Fibroblast of skin of right quadriceps (primary cell): ENCODE results near the gene DNAJC18.
"Not testable (repeated sequence)": the region's sequence is repeated elsewhere in the genome, so short reads cannot be mapped to it uniquely, and the experiment has no call there.

Source experiments
- DNase-seq: peaks from one replicate; pipeline ENCODE4 v3.0.0-alpha.2; 2013

The DNAJC18 gene

GRCh38 chr5:139425497-139425896, 13.8 kb downstream of the DNAJC18 start:
- DNase-seq, result no peak

- peak; percentile 70 for DNase-seq
Measured at GRCh38 chr5:139422307-139422893, 16.9 kb downstream of the DNAJC18 start.

- DNase-seq, result no peak
Measured at GRCh38 chr5:139419226-139420192, 19.8 kb downstream of the DNAJC18 start.

- DNase-seq, result no peak
Measured at GRCh38 chr5:139418793-139419192, 20.5 kb downstream of the DNAJC18 start.

GRCh38 chr5:139417214-139417613, 22.1 kb downstream of the DNAJC18 start:
- DNase-seq, result no peak

GRCh38 chr5:139416651-139417050, 22.7 kb downstream of the DNAJC18 start:
- no peak for DNase-seq

GRCh38 chr5:139415869-139416268, 23.5 kb downstream of the DNAJC18 start:
- no peak for DNase-seq

- DNase-seq, result no peak
Measured at GRCh38 chr5:139415221-139415861, 24.0 kb downstream of the DNAJC18 start.

- no peak for DNase-seq
Measured at GRCh38 chr5:139414581-139415130, 24.7 kb downstream of the DNAJC18 start.

GRCh38 chr5:139413963-139414362, 25.4 kb downstream of the DNAJC18 start:
- DNase-seq, result no peak

GRCh38 chr5:139413153-139413552, 26.2 kb downstream of the DNAJC18 start:
- DNase-seq, result no peak

- peak; percentile 56 for DNase-seq
Measured at GRCh38 chr5:139410993-139411828, 28.1 kb downstream of the DNAJC18 start.

- DNase-seq, result no peak
Measured at GRCh38 chr5:139410121-139410992, 29.0 kb downstream of the DNAJC18 start.

- DNase-seq, result not testable (repeated sequence)
Measured at GRCh38 chr5:139409116-139409515, 30.2 kb downstream of the DNAJC18 start.

- no peak for DNase-seq
Measured at GRCh38 chr5:139408191-139408590, 31.1 kb downstream of the DNAJC18 start.

- no peak for DNase-seq
Measured at GRCh38 chr5:139407517-139407916, 31.8 kb downstream of the DNAJC18 start.

- no peak for DNase-seq
Measured at GRCh38 chr5:139406963-139407362, 32.4 kb downstream of the DNAJC18 start.

- no peak for DNase-seq
Measured at GRCh38 chr5:139404484-139404840, 34.9 kb downstream of the DNAJC18 start.

- DNase-seq, result peak; percentile 98
Measured at GRCh38 chr5:139403787-139404483, 35.4 kb downstream of the DNAJC18 start, which contains the start of gene SPATA24. Gene SPATA24, minus strand, starts transcription at chr5:139404089. Its CDS starts 29 bp downstream, at chr5:139404060.

GRCh38 chr5:139403418-139403786, 35.9 kb downstream of the DNAJC18 start:
- DNase-seq, result no peak
